AG04450 (cell line): ENCODE measurements around the gene ANO6. TPM values are rescaled to one million over a fixed set of nuclear protein-coding genes. Genes with fewer than 3 reads are reported as not detected.
"Not testable (repeated sequence)": the region's sequence is repeated elsewhere in the genome, so short reads cannot be mapped to it uniquely, and the experiment has no call there.

ENCODE experiments used
- CTCF ChIA-PET: fragments of 300-600, 350-600 bp; formaldehyde crosslinking; extraction: SDS; loops from one replicate; lab custom pipeline; 2022; ENCODE audit warnings: antibody characterized with exemption, inconsistent platforms; lab: Charles Lee
- POLR2A ChIA-PET: fragments of 350-600 bp; formaldehyde crosslinking; extraction: SDS; loops from one replicate; lab custom pipeline; 2021; ENCODE audit warnings: antibody characterized with exemption, inconsistent platforms; lab: Yijun Ruan, JAX
- DNase-seq: peaks from one replicate; pipeline ENCODE4 v3.0.0-alpha.2; 2011; ENCODE audit warnings: low read depth, low spot score
- H3K27ac ChIP-seq: one replicate; pipeline ENCODE4 v1.5.1; 2012; ENCODE audit warnings: low read depth, low read length, control low read depth
- H3K27me3 ChIP-seq: one replicate; pipeline ENCODE4 v1.6.0; 2012; ENCODE audit warnings: low read length; ENCODE audit not compliant: control insufficient read depth, insufficient read depth
- H3K4me3 ChIP-seq: 2 replicates; pipeline ENCODE4 v1.5.1; 2011; ENCODE audit warnings: mild to moderate bottlenecking, low read depth, low read length, control low read depth
- H3K9me3 ChIP-seq: 2 replicates; pipeline ENCODE4 v1.5.1; 2012; ENCODE audit warnings: low read length; ENCODE audit not compliant: control insufficient read depth, insufficient read depth
- CTCF ChIP-seq: IDR thresholded peaks from 2 replicates; pipeline ENCODE4 v1.5.1; 2011; ENCODE audit warnings: low read depth, low read length, control low read depth, inconsistent platforms
- polyA plus RNA-seq: library from polyadenylated mRNA; depleted of rRNA; stranded (reverse); fragments of >200 nt; gene quantifications from 2 replicates; pipeline ENCODE4 v1.2.3, GENCODE V29; 2011

Gene ANO6
- polyA plus RNA-seq, 1 experiment = 51.9 TPM

GRCh38 chr12:45232756-45233372 is 17.0 kb downstream of the ANO6 start:
- ChIA-PET CTCF (interaction anchor here (1.3 to 1.4 kb wide), 3 partner anchors 16 to 61 kb away, joined by 3 to 7 read pairs (median 6); partner anchors contain the start of gene ANO6), POLR2A (interaction anchor here (1.1 to 1.8 kb wide), 2 partner anchors 17 to 41 kb away, joined by 3 to 4 read pairs; partner anchors contain the start of gene ANO6)
- Histone ChIP-seq H3K9me3 (no peaks in the 10 kb centered on the region), H3K4me3 (no peak overlapping the region), H3K27ac (peak overlapping the region; percentile 90), H3K27me3 (no peaks in the 10 kb centered on the region)
- TF ChIP-seq CTCF = no peak
- no peak for DNase-seq

DNA sequence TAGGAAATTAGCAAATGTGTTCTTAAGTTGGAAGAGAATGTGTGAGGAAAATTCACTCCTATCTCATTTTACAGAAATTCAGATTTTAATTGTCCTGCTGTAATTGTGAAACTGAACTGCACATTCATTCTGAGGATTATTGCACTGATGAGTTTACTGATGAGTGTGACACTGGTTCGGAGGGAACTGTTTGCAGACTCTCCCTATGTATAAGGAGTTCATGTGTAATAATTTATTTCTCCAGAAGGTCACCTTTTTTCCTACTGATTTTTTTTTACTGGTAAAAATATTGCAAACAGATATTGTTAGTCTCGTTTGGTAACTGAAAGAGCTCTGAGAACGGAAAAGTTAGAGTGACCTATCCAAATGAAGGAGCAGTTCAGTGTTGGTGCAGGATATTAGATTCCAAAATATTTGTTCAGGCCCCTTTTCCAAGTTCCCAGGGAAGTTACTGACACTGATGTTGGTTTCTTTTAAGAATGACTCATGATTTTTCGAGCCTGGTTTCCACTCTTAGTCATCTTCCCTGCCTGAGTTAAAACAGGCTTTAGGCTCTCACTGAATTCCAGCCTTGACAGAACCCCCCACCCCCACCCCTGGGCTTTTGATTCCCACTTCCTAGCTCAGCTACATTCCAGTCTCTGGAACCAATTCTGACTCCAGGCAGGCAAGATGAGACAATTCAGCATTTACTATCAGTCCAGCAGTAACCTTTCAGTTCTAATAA is 18.4 kb downstream of the ANO6 start:
- DNase-seq = peak; percentile 94
- no peak for TF ChIP-seq CTCF
- Histone ChIP-seq H3K27me3 (no peaks in the 10 kb centered on the region), H3K4me3 (peak overlapping the region; percentile 1), H3K9me3 (no peaks in the 10 kb centered on the region), H3K27ac (peak overlapping the region; percentile 95)
- ChIA-PET POLR2A (interaction anchor here (0.6 to 1.1 kb wide), 5 partner anchors 19 to 404 kb away, joined by 3 to 5 read pairs (median 3); partner anchors contain the start of gene ANO6), CTCF (interaction anchor here (0.6 kb wide), 1 partner anchor 34 kb away, joined by 3 read pairs; no protein-coding TSS in a partner anchor)

- CTCF ChIA-PET = interaction anchor here (0.8 to 2.0 kb wide), 2 partner anchors 20 to 33 kb away, joined by 4 to 5 read pairs; partner anchors contain the start of gene ANO6
- no peak for TF ChIP-seq CTCF
- no peaks in the 10 kb centered on the region for H3K27me3 ChIP-seq
- no peak overlapping the region; the same call in 1 of the 2 replicates for H3K4me3 ChIP-seq
- POLR2A ChIA-PET = interaction anchor here (0.6 to 1.1 kb wide), 5 partner anchors 20 to 403 kb away, joined by 3 to 5 read pairs (median 3); partner anchors contain the start of gene ANO6
- H3K9me3 ChIP-seq = no peaks in the 10 kb centered on the region
- DNase-seq = no peak
- H3K27ac ChIP-seq = peak overlapping the region; percentile 95
Measured at GRCh38 chr12:45235087-45236025, 19.5 kb downstream of the ANO6 start.

DNA sequence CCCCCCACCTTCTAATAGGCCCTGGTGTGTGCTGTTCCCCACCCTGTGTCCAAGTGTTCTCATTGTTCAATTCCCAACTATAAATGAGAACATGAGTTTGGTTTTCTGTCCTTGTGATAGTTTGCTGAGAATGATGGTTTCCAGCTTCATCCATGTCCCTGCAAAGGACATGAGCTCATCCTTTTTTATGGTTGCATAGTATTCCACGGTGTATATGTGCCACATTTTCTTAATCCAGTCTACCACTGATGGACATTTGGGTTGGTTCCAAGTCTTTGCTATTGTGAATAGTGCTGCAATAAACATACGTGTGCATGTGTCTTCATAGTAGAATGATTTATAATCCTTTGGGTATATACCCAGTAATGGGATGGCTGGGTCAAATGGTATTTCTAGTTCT is 20.5 kb downstream of the ANO6 start:
- H3K9me3 ChIP-seq, H3K27ac ChIP-seq, H3K4me3 ChIP-seq, H3K27me3 ChIP-seq, DNase-seq, POLR2A ChIA-PET: not testable (repeated sequence)
- CTCF ChIA-PET = interaction anchor here (2.0 kb wide), 1 partner anchor 21 kb away, joined by 5 read pairs; the partner anchor contains the start of gene ANO6

GRCh38 chr12:45242180-45242579 is 26.3 kb downstream of the ANO6 start:
- ChIA-PET POLR2A (no interaction called here), CTCF (no interaction called here)
- no peak overlapping the region for H3K4me3 ChIP-seq

More at GRCh38 chr12:45242180-45242579, 26.3 kb downstream of the ANO6 start:
- Histone ChIP-seq H3K9me3 (no peaks in the 10 kb centered on the region), H3K27me3 (no peaks in the 10 kb centered on the region), H3K27ac (no peak overlapping the region)
- DNase-seq = no peak
- TF ChIP-seq CTCF = no peak
